Measurements from ENCODE around the gene KIAA0753.

- no peak for TF ChIP-seq ZNF274 (IDR thresholded peaks at IDR 0.05; ENCODE audit: low read depth, low read length)
- no peak for TF ChIP-seq YY1 (IDR thresholded peaks at IDR 0.05; ENCODE audit: insufficient read depth, insufficient read length)
These were observed 7.2 kb downstream of the KIAA0753 start for GRCh38 chr17:6633263-6633662.
